ENCODE results near the gene RB1.
"Not testable (repeated sequence)": the region's sequence is repeated elsewhere in the genome, so short reads cannot be mapped to it uniquely, and the experiment has no call there.

The RB1 gene

DNA sequence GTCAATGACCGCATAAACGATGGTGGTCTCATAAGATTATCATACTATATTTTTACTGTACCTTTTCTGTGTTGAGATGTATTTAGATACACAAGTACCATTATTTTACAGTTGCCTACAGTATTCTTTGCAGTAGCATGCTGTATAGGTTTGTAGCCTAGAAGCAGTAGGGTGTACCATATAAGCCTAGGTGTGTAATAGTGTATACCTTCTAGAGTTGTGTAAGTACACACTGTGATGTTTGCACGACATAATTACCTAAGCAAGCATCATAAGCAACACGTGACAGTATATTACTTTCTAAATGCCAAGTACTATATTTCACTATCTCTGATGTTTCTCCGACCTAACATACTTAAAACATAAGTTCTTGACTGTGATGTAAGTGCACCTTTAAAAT, 106.6 kb downstream of the RB1 start:
- no peak for DNase-seq (ENCODE audit: low spot score)

- no peak for DNase-seq (ENCODE audit: low spot score)
Measured at GRCh38 chr13:48411147-48411794, 107.7 kb downstream of the RB1 start.

DNA sequence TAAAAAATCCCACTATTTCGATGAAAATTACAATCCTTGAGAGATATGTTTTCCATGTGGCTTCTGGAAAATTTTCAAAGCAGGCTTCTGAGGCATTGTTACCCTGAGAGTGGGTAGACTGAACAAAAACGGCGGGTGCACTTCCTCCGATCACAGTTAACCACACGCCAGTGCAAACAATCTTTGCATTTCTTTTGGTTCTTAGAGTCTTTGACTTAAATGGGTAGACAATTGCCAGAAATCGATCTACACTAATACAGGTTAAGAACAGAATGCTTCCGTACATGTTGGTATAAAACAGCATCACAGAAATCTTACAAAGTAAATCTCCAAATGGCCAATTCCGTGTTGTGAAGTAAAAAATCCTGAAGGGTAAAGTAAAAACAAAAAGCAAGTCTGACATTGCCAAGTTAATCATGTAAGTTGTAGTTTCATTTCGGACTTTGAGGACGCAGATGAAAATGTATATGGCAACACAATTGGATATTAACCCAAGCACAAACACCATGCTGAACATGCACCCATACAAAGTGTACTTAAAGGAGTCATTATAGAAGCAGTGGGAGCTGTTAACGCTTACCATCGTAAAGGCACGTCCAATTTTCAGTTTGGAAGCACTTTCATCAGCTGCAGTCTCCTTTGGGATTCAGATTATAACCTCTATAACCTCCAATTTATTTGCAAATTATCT, 108.4 kb downstream of the RB1 start:
- DNase-seq (ENCODE audit: low spot score), result no peak

DNA sequence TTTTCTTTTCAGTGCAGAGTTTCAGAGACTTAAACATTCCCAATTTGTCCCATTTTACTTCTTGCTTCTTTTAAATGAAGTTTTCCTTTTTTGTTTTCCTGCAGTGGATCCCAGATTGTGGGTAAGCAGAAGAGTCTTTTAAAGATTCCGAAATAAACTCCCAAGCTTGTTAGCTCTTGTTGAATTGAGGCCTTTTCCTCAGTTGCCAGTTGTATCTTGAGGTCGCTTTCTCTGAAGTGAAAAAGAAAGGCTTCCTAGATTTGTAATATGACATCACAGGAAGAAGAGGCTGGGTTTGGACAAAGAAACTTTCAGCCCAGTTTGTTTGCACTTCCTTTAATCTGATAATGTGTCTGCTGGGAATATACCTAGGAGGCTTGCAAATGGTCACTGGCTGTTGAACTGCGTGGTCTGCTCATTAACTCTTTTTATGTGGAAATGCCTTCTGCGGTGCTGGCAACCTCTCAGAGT, 109.4 kb downstream of the RB1 start, which contains the start of gene LPAR6:
Gene LPAR6 (minus strand): TSS at position 233 of the 471 bp plus-strand sequence. CDS start 690 bp downstream, outside the sequence.
- no peak for DNase-seq (ENCODE audit: low spot score)

DNA sequence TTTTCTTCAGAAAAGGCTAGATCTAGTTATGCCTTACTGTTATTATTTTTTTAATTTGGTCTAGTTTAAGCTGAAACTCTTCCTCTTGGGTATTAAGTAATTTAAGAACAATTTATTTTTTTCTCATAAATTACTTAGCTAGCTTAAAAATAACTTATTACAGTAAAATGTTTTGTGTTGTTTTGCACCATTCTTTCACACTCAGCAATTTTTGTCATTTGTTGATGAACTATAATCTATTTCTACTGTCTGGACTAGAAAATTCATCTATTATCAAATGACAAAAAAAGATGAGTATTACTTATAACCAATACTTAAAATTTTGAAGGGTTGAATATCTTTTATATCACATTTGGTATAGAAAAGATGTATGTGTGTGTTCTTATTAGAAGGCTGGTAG, 111.0 kb downstream of the RB1 start:
- no peak for DNase-seq (ENCODE audit: low spot score)

- no peak for DNase-seq (ENCODE audit: low spot score)
Measured at GRCh38 chr13:48415516-48415915, 112.0 kb downstream of the RB1 start.

GRCh38 chr13:48422003-48422402, 118.5 kb downstream of the RB1 start:
- not testable (repeated sequence) for DNase-seq (ENCODE audit: low spot score)

DNA sequence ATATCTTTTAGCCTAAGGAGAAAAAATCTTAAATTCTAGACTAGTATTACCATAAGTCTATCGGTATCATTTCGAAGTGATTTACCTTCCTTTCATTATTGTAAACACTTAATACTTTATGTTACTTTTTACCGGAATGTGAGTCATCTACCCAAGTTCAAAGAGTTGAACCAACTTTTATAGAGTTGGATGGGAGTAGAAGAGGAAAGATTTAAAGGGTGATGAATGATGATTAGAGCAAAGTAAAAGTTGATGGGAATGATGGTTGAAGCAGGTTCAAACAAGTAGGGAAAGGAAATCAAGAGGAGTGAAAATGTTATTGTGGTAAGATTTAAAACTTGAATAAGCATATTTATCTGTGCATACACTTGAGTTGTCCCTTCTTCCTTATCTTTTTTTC, 120.7 kb downstream of the RB1 start:
- DNase-seq (ENCODE audit: low spot score), result no peak

- no peak for DNase-seq (ENCODE audit: low spot score)
Measured at GRCh38 chr13:48426052-48426451, 122.5 kb downstream of the RB1 start.

- not testable (repeated sequence) for DNase-seq (ENCODE audit: low spot score)
Measured at GRCh38 chr13:48426755-48427298, 123.3 kb downstream of the RB1 start.

DNA sequence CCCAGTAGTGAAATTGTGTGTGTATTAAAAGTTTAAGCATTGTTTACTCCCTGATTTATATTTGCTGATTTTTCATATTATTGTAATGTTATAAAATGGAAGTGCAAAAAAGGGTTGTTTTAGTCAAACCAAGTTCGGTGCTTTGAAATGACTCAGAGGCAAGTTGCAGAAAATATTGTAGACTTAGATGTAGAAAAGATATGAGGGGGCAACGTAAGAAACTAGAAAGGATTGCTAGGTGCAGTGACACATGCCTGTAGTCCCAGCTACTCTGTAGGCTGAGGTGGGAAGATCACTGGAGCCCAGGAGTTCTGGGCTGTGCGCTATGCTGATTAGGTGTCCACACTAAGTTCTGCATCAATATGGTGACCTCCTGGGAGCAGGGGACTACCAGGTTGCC, 125.5 kb downstream of the RB1 start:
- DNase-seq (ENCODE audit: low spot score), result no peak

GRCh38 chr13:48429886-48430285, 126.3 kb downstream of the RB1 start:
- no peak for DNase-seq (ENCODE audit: low spot score)

- no peak for DNase-seq (ENCODE audit: low spot score)
Measured at GRCh38 chr13:48431431-48431830, 127.9 kb downstream of the RB1 start.

- no peak for DNase-seq (ENCODE audit: low spot score)
Measured at GRCh38 chr13:48431987-48432615, 128.6 kb downstream of the RB1 start.

DNA sequence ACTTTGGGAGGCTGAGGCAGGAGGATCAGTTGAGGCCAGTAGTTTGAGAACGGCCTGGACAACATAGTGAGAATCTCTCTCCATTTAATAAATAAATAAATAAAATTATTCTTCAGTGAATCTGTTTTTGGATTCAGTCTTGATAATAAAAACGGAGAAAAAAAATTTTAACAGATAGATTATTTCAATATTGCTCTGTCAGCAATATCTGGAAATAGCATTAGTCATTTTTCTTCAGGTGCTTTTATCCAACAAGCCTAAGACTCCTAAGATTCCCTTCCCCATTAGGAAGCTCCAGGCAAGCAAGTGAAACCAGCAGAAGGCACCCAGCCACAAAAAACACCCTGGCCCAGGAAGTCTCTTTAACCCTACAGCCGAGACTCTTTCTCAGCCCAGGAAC, 130.6 kb downstream of the RB1 start:
- DNase-seq (ENCODE audit: low spot score), result no peak

DNA sequence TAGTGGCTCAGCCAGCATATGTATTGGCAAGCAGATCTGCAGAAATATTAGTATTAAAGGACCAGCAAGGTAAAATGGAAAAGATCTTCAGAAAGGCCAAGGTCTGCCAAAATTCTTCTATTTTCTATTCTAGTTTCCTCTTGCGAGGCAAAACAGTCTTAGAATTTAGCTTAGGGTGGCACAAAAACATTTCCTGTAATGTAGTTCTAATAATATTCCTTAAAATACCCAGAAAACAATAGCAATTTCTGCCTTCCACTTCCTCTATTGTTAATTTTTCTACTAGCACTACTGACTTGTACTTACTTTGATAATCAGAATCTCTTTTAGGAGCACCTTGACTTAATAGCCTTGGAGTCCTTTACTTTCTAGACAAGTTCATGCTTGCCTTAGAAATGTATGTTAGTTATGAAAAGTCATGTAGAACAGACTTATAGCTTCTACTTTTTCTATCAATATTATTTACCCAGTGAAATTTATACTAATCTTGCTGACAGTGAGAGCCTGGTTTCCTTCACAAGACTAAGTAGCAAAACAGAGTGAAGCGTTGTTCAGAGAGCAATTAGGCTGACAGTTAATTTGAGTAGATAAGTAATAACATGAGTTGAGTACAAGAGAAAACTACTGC, 133.2 kb downstream of the RB1 start:
- DNase-seq (ENCODE audit: low spot score), result no peak

DNA sequence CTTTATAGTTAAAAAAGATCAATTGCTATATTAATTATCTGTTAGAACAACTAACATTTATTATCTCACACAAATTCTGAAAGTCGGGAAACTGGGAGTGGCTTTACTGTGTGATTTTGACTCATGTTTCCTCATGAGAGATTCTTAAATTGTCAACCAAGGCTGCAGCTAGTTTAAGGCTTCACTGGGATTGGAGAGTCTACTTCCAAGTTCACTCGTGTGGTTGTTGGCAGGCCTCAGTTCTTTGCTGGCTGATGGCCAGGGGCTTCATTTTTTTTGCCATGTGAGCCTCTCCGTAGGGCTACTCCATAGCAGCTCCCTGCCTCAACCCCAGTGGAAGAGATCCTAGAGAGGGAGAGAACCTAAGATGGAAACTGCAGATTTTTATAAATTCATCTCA, 133.8 kb downstream of the RB1 start:
- DNase-seq (ENCODE audit: low spot score), result no peak

DNA sequence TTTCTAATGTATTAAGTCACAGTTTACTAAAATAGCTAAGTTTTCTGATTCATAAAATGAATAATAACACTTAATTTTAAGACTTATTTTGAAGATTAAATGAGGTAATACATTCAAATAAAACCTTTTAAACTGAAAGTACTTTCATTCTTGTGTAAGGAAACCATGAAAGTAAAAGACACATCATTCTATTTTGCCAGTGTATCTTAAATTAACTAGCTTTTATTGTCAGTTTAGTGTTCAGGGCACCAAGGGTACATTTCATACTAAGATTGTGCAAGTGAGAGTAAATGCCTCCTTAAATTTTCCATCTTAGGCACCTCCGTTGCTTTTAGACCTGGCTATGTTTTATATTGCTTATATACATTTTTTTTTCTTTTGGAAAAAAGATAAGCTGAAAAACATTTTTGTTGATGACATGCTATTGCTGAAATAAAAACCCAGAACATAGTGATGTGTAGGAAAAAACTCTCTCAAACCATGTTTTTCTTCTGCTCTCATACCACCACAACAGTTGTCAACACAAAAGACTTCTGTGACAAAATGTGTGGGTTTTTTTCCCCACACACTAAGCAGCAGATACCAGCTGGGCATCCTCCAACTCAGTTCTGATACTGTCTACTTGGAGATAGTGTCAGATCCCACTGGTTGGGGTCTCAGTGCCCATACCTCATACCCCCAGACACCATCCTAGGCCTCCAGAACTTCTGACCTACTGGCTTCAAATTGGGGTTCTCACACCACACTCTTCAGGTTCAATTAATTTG, 140.1 kb downstream of the RB1 start:
- no peak for DNase-seq (ENCODE audit: low spot score)

- no peak for DNase-seq (ENCODE audit: low spot score)
Measured at GRCh38 chr13:48446464-48446863, 142.9 kb downstream of the RB1 start.

DNA sequence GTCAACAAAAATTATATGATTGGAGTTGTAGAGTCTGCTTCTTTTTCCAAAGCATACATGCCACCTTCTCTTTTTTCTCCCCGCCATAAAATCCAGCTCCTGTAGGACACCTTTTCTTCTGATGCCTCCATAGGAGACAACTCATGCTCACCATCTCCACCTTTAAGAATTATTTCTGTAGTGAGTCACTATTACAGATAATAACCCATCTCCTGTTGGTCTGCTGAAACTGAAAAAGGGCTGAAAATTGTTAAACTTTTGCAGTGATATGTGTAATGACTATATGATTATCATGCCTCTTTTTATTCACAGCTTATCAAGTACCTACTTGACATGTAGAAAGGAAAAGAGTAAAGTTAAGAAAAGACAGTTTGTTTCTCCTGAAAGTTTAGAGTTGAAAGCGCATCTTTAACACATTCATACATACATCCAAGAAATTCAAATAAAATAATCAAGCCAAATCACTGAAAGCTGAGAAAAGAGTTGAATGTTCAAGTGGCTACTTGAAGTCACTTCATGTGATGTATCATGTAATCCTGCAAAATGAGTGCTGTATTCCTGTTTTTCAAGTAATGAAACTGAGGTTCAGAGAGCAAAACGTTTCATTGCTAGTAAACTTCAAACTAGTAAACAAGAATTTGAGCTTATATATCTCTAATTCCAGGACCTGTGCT, 144.9 kb downstream of the RB1 start:
- DNase-seq (ENCODE audit: low spot score), result no peak

- no peak for DNase-seq (ENCODE audit: low spot score)
Measured at GRCh38 chr13:48448959-48449614, 145.5 kb downstream of the RB1 start.
